H9 (cell line): Measurements from ENCODE around the gene ABCC4. TPM values are rescaled to one million over a fixed set of nuclear protein-coding genes. Genes with fewer than 3 reads are reported as not detected.
"Not testable (repeated sequence)": the region's sequence is repeated elsewhere in the genome, so short reads cannot be mapped to it uniquely, and the experiment has no call there.

Source experiments
- DNase-seq: peaks from one replicate; pipeline ENCODE4 v3.0.0-alpha.2; 2017
- H2AFZ ChIP-seq: one replicate; pipeline ENCODE4 v1.6.1; 2013; ENCODE audit warnings: mild to moderate bottlenecking, low read length, control low read depth, moderate library complexity
- H2AK5ac ChIP-seq: 2 replicates; pipeline ENCODE4 v1.6.1; 2013; ENCODE audit warnings: low read length, control low read depth, mixed read lengths; ENCODE audit not compliant: insufficient read length
- H2BK120ac ChIP-seq: one replicate; pipeline ENCODE4 v1.6.1; 2013; ENCODE audit warnings: low read depth, mild to moderate bottlenecking, low read length, control low read depth, inconsistent platforms; ENCODE audit not compliant: poor library complexity, severe bottlenecking
- H2BK12ac ChIP-seq: 2 replicates; pipeline ENCODE4 v1.6.1; 2013; ENCODE audit warnings: low read length, control low read depth, mixed read lengths, low read depth; ENCODE audit not compliant: insufficient read length
- H2BK15ac ChIP-seq: 2 replicates; pipeline ENCODE4 v1.6.1; 2013; ENCODE audit warnings: low read depth, low read length, control low read depth
- H2BK20ac ChIP-seq: one replicate; pipeline ENCODE4 v1.6.1; 2013; ENCODE audit warnings: low read depth, mild to moderate bottlenecking, low read length, control low read depth, inconsistent platforms; ENCODE audit not compliant: poor library complexity, severe bottlenecking
- H2BK5ac ChIP-seq: 2 replicates; pipeline ENCODE4 v1.6.1; 2013; ENCODE audit warnings: low read length, control low read depth, mixed read lengths; ENCODE audit not compliant: insufficient read length
- H3K14ac ChIP-seq: 2 replicates; pipeline ENCODE4 v1.6.1; 2013; ENCODE audit warnings: low read length, control low read depth; ENCODE audit not compliant: insufficient read depth
- H3K18ac ChIP-seq: 2 replicates; pipeline ENCODE4 v1.6.1; 2013; ENCODE audit warnings: low read depth, mild to moderate bottlenecking, mixed read lengths, low read length, control low read depth; ENCODE audit not compliant: insufficient read length
- H3K23ac ChIP-seq: 2 replicates; pipeline ENCODE4 v1.6.1; 2013; ENCODE audit warnings: low read length, control low read depth, mixed read lengths, low read depth; ENCODE audit not compliant: insufficient read length
- H3K23me2 ChIP-seq: 2 replicates; pipeline ENCODE4 v1.6.1; 2013; ENCODE audit warnings: low read depth, mild to moderate bottlenecking, mixed read lengths, low read length, control low read depth; ENCODE audit not compliant: insufficient read length, poor library complexity, severe bottlenecking
- H3K27ac ChIP-seq: 2 replicates; pipeline ENCODE4 v1.5.1; 2013; ENCODE audit warnings: low read length, control low read depth, mixed read lengths, low read depth; ENCODE audit not compliant: insufficient read length
- H3K27me3 ChIP-seq: 2 replicates; pipeline ENCODE4 v1.6.1; 2013; ENCODE audit warnings: low read length, control low read depth, inconsistent platforms; ENCODE audit not compliant: insufficient read depth
- H3K4ac ChIP-seq: 2 replicates; pipeline ENCODE4 v1.6.1; 2013; ENCODE audit warnings: low read depth, mild to moderate bottlenecking, control low read depth, inconsistent platforms, low read length, moderate library complexity
- H3K4me1 ChIP-seq: 2 replicates; pipeline ENCODE4 v1.6.1; 2013; ENCODE audit warnings: low read length, control low read depth, inconsistent platforms; ENCODE audit not compliant: insufficient read depth
- H3K4me2 ChIP-seq: 2 replicates; pipeline ENCODE4 v1.6.1; 2013; ENCODE audit warnings: low read length, control low read depth, mixed read lengths; ENCODE audit not compliant: insufficient read length, insufficient read depth
- H3K56ac ChIP-seq: 2 replicates; pipeline ENCODE4 v1.6.1; 2013; ENCODE audit warnings: low read depth, mild to moderate bottlenecking, mixed read lengths, low read length, control low read depth; ENCODE audit not compliant: insufficient read length
- H3K79me1 ChIP-seq: 2 replicates; pipeline ENCODE4 v1.6.1; 2013; ENCODE audit warnings: low read depth, mild to moderate bottlenecking, moderate library complexity, low read length, control low read depth, inconsistent platforms; ENCODE audit not compliant: insufficient read depth, poor library complexity, severe bottlenecking
- H3K79me2 ChIP-seq: 2 replicates; pipeline ENCODE4 v1.6.1; 2013; ENCODE audit warnings: low read length, control low read depth, inconsistent platforms; ENCODE audit not compliant: insufficient read depth
- H3K9ac ChIP-seq: 2 replicates; pipeline ENCODE4 v1.6.1; 2013; ENCODE audit warnings: low read length, control low read depth, mixed read lengths; ENCODE audit not compliant: insufficient read length; ENCODE audit errors: extremely low read depth
- H3K9me3 ChIP-seq: one replicate; pipeline ENCODE4 v1.6.1; 2013; ENCODE audit warnings: low read depth, low read length, inconsistent platforms; ENCODE audit not compliant: control insufficient read depth
- H3T11ph ChIP-seq: one replicate; pipeline ENCODE4 v1.6.1; 2013; ENCODE audit warnings: mild to moderate bottlenecking, low read length, control low read depth, inconsistent platforms
- H4K20me1 ChIP-seq: one replicate; pipeline ENCODE4 v1.6.1; 2013; ENCODE audit not compliant: control insufficient read depth, insufficient read length, insufficient read depth
- H4K5ac ChIP-seq: 2 replicates; pipeline ENCODE4 v1.6.1; 2013; ENCODE audit warnings: low read depth, mild to moderate bottlenecking, mixed read lengths, low read length, control low read depth; ENCODE audit not compliant: insufficient read length
- H4K8ac ChIP-seq: replicated peaks from 2 replicates; pipeline ENCODE4 v1.6.1; 2013; ENCODE audit warnings: low read length, control low read depth, mixed read lengths, low read depth; ENCODE audit not compliant: insufficient read length
- H4K91ac ChIP-seq: 2 replicates; pipeline ENCODE4 v1.6.1; 2013; ENCODE audit warnings: low read depth, mild to moderate bottlenecking, moderate library complexity, mixed read lengths, low read length, control low read depth; ENCODE audit not compliant: insufficient read length
- H3K27ac Mint-ChIP-seq, 3 experiments: 2 replicates in 2 of 3; 3 replicates in 1 of 3; pipeline ENCODE4 v1.8.0; 2020 to 2021; ENCODE audit warnings: mixed read lengths in 3 of 3, mild to moderate bottlenecking in 1 of 3, moderate library complexity in 1 of 3
- H3K27me3 Mint-ChIP-seq: 2 replicates; pipeline ENCODE4 v1.8.0; 2021; ENCODE audit warnings: low read depth, mild to moderate bottlenecking, moderate library complexity, mixed read lengths
- H3K36me3 Mint-ChIP-seq, 3 experiments: 2 replicates in 2 of 3; 3 replicates in 1 of 3; pipeline ENCODE4 v1.8.0; 2020 to 2021; ENCODE audit warnings: low read depth in 3 of 3, mixed read lengths in 3 of 3; ENCODE audit not compliant: insufficient read depth in 1 of 3
- H3K4me1 Mint-ChIP-seq, 2 experiments: 2 replicates each; pipeline ENCODE4 v1.8.0; 2020; ENCODE audit warnings: mixed read lengths in 2 of 2
- H3K4me3 Mint-ChIP-seq, 2 experiments: 2 replicates in 1 of 2; 3 replicates in 1 of 2; pipeline ENCODE4 v1.8.0; 2020 to 2021; ENCODE audit warnings: mild to moderate bottlenecking in 2 of 2, mixed read lengths in 2 of 2, moderate library complexity in 1 of 2
- H3K9me3 Mint-ChIP-seq, 2 experiments: 2 replicates in 1 of 2; 3 replicates in 1 of 2; pipeline ENCODE4 v1.8.0; 2020; ENCODE audit warnings: mild to moderate bottlenecking in 2 of 2, mixed read lengths in 2 of 2, moderate library complexity in 1 of 2
- CTCF ChIP-seq: fragments of 200-600 bp; sonication (generic); conservative IDR thresholded peaks from 3 replicates; pipeline ENCODE4 v1.8.0; 2021; ENCODE audit warnings: antibody characterized with exemption, mild to moderate bottlenecking
- WGBS: extraction: QIAGEN DNeasy Blood & Tissue Kit; methylation state at CpG from one replicate; pipeline ENCODE4 v1.1.7; 2013; ENCODE audit warnings: missing lambda C conversion rate, low lambda C conversion rate, mixed read lengths; ENCODE audit not compliant: insufficient read length; ENCODE audit errors: extremely low coverage; 5-methylcytosine and 5-hydroxymethylcytosine counted together
- total RNA-seq: library from RNA; stranded (reverse); gene quantifications from 2 replicates; pipeline ENCODE4 v1.2.1, GENCODE V29; 2021

The ABCC4 gene
- total RNA-seq, 1 experiment from 2014 or later: 5.9 TPM

- Mint-ChIP-seq H3K36me3 (peaks cover 5 to 10% (median 10%) of the 10 kb centered on the region in 3 experiments; a peak in 6 of 7 replicates), H3K4me3 (no peak overlapping the region)
These were observed 31.5 kb downstream of the ABCC4 start for GRCh38 chr13:95269756-95270155.

GRCh38 chr13:95268343-95269065, 32.7 kb downstream of the ABCC4 start:
- not testable (repeated sequence) for H3K18ac ChIP-seq, H3K9me3 ChIP-seq, H2AFZ ChIP-seq, H4K8ac ChIP-seq, H3K14ac ChIP-seq, H3K56ac ChIP-seq, H3K4me3 Mint-ChIP-seq, H2BK12ac ChIP-seq, H2BK120ac ChIP-seq, H3K79me1 ChIP-seq, H4K20me1 ChIP-seq, H3K23me2 ChIP-seq, H3K4me1 ChIP-seq, H2BK20ac ChIP-seq, H3K27me3 Mint-ChIP-seq, H4K5ac ChIP-seq, H3T11ph ChIP-seq, H2BK15ac ChIP-seq, H2AK5ac ChIP-seq, H3K27ac ChIP-seq, H2BK5ac ChIP-seq, DNase-seq, H4K91ac ChIP-seq, H3K9ac ChIP-seq, H3K9me3 Mint-ChIP-seq, H3K4me2 ChIP-seq, H3K4ac ChIP-seq, H3K79me2 ChIP-seq, H3K23ac ChIP-seq, H3K27me3 ChIP-seq
- Mint-ChIP-seq H3K36me3 (peaks cover 5 to 10% (median 10%) of the 10 kb centered on the region in 3 experiments; a peak in 6 of 7 replicates), H3K27ac (peak overlapping the region in 1 of 3 experiments; percentile 62; a peak in 2 of 7 replicates), H3K4me1 (peaks cover 7 to 10% of the 10 kb centered on the region in 2 experiments)
- WGBS: no CpG with 5 or more reads among the region's 16 CpGs

More at GRCh38 chr13:95269756-95270155, 31.5 kb downstream of the ABCC4 start:
- no peaks in the 10 kb centered on the region for H3K27me3 ChIP-seq
- no peak for DNase-seq
- H4K91ac ChIP-seq: no peak overlapping the region
- H2BK5ac ChIP-seq: no peak overlapping the region
- H2BK20ac ChIP-seq: no peak overlapping the region
- H3K18ac ChIP-seq: no peak overlapping the region
- no peaks in the 10 kb centered on the region for H3K79me2 ChIP-seq
- TF ChIP-seq CTCF: no peak
- Mint-ChIP-seq H3K27ac (no peak overlapping the region), H3K9me3 (peaks cover 3 to 4% of the 10 kb centered on the region in 2 experiments; a peak in 3 of 5 replicates), H3K27me3 (no peaks in the 10 kb centered on the region), H3K4me1 (peaks cover 18 to 22% of the 10 kb centered on the region in 2 experiments)
- no peak overlapping the region for H2BK15ac ChIP-seq
- H3K56ac ChIP-seq: no peak overlapping the region
- no peak overlapping the region for H3K9ac ChIP-seq
- H2AFZ ChIP-seq: no peak overlapping the region
- no peak overlapping the region for H3K27ac ChIP-seq
- no peak overlapping the region for H3K23ac ChIP-seq
- H3K79me1 ChIP-seq: no peaks in the 10 kb centered on the region
- no CpG with 5 or more reads among the region's 3 CpGs for WGBS
- H3T11ph ChIP-seq: no peak overlapping the region
- H3K4me1 ChIP-seq: peaks cover 3% of the 10 kb centered on the region; the same call in 1 of the 2 replicates
- peaks cover 3% of the 10 kb centered on the region for H3K9me3 ChIP-seq
- H2BK120ac ChIP-seq: no peak overlapping the region
- H4K20me1 ChIP-seq: no peaks in the 10 kb centered on the region
- no peak overlapping the region for H3K4ac ChIP-seq
- H3K4me2 ChIP-seq: no peak overlapping the region
- H3K14ac ChIP-seq: no peak overlapping the region
- no peak overlapping the region for H4K5ac ChIP-seq
- no peak overlapping the region for H4K8ac ChIP-seq
- no peak overlapping the region for H2BK12ac ChIP-seq
- no peaks in the 10 kb centered on the region for H3K23me2 ChIP-seq
- no peak overlapping the region for H2AK5ac ChIP-seq
